Fibroblast of gingiva (primary cell): ENCODE measurements around the gene ITSN1.
"Not testable (repeated sequence)": the region's sequence is repeated elsewhere in the genome, so short reads cannot be mapped to it uniquely, and the experiment has no call there.

Experiments used
- DNase-seq: peaks from one replicate; pipeline ENCODE4 v3.0.0-alpha.2; 2011; ENCODE audit warnings: low read depth

ITSN1 gene

DNA sequence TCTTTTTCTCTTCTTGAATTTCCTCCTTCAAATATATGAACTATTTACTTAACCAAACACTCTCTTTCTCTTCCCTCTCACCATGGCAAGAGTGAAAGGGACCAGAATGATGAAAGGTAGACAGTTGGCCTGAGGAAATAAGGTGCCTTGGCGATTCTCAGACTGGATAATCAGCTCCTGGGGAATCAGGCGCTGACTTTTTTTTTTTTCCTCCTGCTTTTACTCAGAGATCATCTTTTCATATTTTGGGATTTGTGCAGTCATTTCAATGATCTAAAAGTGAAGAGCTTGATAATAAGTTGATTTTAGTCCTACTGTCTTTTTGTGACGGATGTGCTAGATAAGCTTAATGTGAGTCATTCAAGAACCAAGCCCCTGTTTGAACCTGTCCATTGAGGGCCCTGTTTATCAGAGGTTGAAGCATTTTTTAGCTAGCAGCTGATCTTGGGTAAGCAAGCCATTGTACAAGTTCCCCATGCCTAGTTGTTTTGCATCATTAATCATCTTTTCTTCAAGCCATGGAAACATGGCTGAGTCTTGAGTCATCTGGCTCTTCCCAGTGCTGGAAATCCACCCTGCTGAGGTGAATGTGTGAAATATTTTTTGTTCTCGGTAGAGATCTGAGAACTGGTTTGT lies 40.8 kb downstream of the ITSN1 start:
- peak; percentile 68 for DNase-seq

DNA sequence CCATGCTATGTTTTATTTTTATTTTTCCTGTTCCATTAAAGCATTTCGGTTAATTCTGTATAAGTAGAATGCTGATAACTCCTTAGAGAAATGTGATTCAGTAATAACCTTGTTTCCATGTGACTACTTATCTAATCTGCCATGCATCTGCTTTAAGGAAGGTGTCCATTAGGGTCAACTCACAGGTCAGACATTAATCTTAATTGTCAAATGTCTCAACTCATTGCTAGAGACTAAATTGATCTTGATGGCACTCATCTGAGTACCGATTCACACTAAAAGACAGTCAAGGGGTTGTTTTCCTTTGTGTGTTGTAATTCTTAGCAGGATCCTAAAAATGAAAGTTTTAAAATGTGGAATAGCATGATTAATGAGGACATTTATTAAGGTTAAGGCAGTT lies 41.8 kb downstream of the ITSN1 start:
- no peak for DNase-seq

DNA sequence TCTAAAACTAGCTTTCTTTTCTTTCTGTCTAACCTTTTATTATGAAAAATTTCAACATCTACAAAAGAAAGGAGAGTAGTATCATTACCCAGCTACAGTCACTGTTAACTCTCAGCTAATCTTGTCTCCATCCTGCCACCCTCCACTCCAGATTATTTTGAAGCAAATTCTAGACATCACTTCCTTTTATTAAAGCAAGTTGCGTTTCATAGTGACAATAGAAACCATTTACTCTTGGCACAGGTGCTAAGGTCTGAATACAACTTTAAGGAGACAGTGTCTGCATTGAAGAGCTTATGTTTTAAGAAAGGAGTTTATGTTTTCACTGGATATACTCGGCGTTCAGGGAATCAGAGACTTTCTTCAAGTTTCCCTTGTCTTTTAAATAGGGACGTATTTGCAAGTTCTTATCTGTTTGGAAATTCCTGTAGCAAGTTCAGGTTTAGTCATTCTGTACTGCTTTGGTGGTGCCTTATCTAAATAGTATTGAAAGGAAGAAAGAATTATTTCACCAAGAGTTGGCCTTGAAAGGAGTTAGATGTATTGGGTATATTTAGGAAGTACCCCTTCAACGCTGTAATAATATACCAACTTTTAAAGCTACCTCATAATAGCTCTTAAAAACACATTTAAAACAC lies 42.7 kb downstream of the ITSN1 start:
- DNase-seq, result no peak

DNA sequence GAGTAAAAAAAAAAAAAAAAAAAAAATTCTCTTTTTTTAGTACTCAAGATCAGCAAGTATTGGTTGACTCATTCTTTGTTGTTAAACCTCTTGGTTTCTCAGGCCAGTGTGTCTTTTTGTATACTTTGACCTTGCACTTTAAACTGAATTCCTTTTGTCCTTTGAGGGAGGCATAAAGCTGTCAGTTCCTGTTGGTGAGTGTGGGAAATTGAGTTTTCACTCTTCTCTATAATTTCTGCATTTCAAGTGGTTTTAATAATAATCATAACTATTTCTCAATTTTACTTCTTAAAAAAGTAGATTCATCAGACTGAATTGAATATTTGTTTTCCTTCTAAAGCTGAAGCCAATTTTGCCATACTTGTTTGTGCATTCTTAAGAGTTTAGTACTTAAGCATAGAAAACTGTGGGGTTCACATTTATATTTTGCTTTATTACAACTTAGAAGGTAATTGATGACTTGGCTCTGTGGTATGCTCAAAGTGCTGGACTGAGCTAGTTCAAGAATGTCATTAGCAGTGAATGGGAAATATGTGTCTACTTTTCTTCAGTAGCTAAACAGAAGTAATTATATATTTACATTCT lies 43.4 kb downstream of the ITSN1 start:
- DNase-seq, result peak; percentile 85

DNA sequence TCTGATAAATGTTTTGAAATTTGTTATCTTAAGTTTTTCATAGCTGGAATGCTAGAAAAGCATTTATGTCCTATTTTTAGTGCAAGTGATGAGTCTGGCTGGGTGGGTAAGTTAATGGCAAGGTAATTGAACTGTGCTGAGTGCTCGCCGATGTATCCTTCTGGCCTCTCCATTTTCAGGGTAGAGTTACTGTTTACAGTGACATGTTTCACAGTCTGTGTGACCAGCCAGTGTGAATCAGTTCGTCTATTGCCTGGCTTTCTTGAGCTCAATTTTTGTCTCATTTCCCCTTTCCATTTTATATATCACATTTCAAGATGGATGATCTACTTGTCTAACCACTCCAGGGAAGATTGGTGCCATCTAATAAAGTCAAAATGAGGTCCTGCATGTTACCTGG lies 44.1 kb downstream of the ITSN1 start:
- DNase-seq, result no peak

DNA sequence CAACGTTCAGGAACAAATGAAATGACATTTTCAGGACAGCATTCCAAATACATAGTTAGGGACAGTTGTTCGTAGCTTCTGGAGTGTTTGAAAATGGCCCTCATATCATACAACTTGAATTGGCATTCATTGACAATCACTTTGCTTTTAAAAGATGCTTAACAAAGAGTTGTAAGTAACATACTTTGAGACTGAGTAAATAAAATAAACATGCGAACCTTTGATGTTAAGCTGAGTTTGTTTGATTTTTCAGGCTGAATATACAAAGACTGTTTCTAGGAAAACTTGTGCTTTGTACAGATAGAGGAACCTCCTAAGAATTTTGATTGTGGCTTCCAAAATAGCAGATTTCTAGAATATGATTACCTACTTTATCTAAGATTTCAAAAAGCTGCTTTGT lies 45.3 kb downstream of the ITSN1 start:
- no peak for DNase-seq

DNA sequence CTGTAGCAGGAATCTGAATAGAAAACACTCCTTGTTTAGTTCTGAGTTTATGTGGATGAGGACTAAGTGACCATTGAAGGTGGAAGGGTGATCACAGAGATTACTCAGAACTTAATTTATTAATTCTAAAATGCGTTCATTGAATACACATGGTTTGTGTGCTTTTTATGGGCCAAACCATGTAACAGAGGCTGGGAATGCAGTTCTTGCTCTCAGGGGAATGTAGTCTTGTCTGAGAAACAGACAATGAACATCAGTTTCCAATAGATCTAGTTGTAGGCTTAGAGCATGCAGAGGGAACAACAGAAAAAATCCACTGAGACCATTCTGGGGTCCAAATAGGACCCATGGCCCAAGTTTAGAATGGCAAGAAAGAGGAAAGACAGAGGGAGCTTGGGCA lies 46.1 kb downstream of the ITSN1 start:
- DNase-seq, result peak; percentile 51

DNA sequence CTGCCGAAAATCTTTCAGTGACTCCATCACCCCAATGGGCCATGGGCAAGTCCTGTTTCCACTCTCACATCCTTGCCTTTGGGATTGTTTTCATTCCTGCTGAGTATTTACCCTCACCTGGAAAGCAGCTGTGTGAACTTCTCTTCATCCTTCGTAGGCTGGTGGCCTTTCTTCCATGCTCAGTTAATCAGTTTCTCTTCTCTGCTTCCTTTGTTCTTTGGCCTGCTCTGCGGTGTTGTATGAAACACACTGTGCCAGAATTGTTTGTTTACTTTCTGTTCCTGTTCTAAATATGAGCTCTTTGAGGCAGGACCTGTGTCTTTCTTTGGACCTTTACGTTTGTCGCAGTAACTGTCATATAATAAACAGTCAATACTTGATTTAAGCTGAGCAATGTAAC lies 48.6 kb downstream of the ITSN1 start:
- DNase-seq, result no peak

DNA sequence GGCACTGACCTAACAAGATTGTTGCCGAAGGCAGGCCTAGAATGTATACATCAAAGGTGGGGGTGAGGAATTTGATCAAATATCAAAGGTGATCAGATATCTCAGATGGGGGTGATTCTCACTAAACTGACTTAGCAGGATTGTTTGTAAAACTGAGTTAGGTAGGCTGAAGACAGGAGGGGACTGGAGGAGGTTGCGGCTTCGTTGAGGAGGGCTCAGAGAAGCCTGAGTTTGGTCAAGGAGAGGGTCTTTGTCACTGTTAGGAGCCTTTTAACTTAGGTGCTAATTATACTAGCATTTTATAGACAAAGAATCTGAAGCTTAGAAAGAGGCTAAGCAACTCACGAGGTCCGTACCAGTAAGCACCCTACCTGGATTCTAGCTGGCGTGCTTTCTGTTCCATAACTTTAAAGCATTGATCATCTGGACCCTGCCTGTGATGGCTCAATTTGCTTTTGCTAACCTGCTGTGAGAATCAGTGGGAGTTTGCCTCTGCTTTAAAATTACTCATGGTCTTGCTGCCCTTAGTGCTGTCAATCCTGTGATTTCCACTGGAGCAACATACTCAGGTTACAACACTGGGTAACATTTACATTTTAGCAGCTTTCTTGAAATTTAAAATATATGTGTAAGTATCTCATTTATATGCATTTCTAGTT lies 49.8 kb downstream of the ITSN1 start:
- no peak for DNase-seq

DNA sequence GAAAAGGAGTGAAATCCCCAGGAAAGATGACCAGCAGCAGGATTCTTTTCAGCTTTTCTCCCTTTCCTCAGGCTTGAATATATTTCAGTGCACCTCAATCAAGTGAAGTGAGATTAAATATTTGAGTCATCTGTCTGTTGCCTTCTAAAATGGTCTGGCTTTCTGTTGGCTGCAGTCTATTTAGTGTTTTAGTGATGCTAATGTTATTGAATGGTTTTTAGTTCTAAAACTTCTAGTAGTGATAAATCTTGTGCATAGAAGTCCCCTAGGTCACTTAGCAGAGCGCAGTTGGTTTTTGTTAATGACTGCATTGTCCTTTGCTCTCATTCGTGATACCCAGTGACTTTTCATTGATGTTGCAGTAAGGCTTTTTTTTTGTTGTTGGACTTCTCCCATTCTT lies 53.5 kb downstream of the ITSN1 start:
- no peak for DNase-seq

DNA sequence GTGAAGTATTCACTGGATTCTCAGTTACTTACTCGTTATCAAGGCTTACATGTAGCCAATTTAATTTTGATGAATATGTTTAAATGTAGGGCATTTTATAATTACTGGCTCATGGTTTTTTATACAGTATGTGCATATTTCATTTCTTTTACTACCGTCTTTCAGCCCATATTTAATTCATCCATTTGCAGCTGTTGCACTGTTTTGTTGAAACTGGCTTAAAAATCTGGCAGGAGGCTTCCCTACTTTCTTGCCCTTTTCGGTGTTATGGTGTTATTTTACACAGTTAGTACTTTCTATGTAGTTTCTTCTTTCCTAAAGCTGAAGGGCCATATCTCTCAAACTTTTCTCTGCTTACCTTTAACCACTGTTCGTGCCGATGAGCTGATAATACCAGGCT lies 54.2 kb downstream of the ITSN1 start:
- no peak for DNase-seq

DNA sequence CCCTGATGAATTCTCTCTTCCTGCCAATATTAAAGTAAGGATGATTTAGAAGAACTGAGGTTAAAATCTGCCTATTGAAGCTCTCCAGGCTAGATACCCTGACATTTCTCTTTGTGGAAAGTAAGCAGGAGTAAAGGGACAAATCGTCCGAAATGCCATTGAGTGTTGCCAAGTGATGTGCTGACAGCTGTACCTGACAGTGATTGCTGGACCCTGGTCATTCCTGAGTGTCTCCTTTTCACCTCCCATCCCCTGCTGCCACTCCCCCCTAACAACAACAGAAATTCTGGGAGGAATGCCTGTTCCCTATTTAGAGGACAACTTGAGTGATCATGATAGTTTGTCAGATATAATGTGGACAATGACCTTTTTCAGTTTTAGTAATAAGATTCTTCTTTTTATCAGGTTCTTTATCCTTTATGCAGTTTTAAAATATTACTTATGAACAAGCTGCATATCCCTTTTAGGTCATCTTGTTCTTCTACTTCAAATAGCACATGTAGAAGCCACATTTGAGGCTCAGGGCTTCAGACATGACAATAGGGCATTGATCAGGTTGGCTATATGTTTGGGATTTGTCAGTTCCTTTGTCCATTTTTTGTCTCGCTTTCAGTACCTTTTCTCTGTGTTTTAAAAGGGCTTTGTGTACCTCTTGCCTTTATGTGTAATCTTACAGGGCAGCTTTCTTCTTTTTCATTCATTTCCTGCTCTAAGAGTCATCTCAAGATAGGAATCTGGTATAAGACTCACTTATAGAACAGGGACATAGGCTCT lies 56.0 kb downstream of the ITSN1 start:
- no peak for DNase-seq

DNA sequence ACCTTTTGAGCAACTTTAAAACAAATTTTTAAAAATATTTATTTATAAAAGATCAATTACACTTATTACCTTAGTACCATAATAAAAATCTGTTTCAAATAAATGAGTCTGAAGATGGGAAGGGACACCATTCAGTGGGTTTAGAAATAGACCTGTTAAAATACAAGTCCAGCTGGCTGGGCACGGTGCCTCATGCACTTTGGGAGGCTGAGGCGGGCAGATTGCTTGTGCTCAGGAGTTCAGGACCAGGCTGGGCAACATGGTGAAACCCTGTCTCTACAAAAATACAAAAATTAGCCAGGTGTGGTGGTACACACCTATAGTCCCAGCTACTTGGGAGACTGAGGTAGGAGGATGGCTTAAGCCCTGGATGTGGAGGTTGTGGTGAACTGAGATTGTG lies 57.0 kb downstream of the ITSN1 start:
- DNase-seq, result no peak

DNA sequence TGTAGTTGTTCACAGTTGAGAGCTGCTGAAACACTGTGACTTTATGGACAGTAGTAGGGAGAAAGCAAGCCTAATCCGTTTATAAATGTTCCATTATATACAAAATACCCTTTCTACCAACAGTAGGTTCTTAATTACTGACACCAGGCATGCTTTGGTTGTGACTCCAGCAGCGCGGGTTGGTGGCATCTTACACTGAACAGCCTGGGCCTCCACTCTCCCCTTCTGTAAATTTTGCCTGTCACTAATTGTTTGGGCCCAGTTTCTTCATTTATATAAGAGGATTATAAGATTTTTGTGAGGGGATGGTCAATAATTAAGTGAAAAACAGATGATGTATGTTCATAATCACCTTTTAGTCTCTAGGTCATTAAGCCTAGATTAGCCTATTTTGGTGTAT lies 58.2 kb downstream of the ITSN1 start:
- DNase-seq, result no peak

DNA sequence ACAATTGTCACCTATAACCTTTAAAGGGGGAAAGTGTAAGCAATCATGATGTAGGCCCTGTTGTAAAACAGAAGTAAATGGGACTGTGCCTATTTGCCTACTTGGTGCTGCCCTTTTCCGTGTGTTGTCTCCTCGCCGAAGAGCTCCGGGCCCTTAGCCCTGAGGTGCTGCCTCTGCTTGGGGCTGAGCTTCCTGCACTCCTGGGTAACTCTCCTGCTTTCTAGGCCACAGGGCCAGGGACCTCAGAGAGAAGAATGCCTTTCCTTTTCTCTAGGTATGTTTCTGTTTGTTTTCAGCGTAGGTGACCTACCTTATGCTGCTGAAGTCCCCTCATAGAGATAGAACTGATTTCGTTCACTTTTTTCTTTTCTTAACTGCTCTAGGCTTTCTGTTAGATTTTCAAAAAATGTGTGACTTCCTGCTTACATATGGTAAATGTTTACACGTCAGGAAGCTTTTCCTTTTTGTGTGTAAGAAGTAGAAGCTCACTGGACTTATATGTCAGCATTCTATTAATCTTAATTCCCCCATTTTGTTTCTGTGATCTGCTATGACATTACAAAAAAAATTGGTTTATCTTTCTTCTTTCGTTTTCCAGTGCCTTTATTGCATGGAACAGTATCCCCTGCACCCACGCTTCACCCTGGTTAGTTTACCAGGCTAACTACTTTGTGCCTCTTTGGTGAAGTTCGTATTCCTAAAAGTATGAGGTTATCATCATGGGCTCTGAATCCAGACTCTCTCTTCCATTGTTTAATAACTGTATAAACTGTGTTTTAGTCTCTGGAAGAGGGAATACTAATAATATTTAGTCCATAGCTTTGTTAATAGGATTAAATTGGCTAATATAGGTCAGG lies 61.7 kb downstream of the ITSN1 start:
- no peak for DNase-seq

DNA sequence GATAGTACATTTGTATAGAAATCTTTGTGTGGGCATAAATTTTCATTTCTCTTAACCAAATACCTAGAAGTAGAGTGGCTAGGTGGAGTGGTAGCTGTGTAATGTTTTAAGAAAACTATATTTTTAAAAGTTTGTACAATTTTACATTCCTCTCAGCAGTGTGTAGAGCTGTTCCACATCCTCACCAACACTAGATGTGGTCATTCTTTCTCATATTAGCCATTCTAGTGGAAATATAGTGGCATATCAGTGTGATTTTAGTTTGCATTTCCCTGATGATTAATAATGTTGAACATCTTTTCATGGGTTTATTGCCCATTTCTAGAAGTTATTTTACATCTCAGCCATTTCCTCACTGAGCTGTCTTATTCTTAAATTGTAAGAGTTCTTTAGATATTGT lies 65.5 kb downstream of the ITSN1 start:
- DNase-seq, result no peak

DNA sequence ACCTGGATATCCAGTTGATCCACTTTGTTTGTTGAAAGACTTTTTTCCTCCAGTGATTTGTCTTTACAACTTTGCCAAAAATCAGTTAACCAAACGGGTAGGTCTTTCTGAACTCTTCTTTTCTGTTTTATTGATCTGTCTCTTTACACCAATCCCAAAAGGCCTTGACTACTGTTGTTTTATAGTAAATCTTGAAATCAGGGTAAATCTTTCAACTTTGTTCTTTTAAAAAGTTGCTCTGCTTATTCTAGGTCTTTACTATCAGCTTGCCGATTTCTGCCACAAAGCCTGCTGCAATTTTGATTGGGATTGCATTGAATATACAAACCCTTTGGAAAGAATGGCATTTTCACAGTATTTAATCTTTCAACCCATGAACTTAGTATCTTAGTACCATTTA lies 66.6 kb downstream of the ITSN1 start:
- DNase-seq, result no peak

DNA sequence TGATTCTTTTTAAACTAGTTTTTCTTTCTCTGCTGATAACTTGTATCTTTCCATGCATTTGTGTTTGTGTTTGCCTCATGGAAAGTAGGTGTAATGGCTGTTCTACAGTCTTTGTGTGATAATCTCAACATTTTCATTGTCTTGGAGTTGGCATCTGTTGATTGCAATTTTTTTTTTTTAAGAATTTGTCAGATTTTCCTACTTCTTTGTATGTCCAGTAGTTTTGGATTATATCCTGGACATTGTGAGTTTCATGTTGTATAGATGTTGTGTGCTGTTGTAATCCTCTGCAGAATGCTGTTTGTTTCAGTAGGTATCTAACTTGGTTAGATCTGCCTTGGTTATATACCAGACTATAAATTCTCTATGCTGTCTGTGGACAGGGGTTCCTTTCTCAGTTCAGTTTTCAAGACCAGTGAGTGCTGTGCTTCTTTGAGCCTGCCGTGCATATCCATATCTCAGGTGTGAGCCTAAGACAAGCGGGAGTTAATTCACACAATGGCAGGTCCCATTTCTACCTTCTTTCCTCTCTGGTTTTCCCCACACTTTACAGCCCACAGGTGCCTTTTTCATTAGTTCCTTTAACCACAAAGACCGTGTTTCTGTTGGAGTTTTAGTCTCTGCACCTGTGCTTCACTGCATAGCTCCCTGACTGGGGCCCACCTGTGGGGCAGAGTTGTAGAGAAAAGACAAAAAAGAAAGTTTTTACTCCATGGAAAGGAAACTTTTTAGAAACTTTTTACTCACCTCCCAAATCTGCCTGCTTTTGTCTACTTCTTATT lies 69.9 kb downstream of the ITSN1 start:
- no peak for DNase-seq

DNA sequence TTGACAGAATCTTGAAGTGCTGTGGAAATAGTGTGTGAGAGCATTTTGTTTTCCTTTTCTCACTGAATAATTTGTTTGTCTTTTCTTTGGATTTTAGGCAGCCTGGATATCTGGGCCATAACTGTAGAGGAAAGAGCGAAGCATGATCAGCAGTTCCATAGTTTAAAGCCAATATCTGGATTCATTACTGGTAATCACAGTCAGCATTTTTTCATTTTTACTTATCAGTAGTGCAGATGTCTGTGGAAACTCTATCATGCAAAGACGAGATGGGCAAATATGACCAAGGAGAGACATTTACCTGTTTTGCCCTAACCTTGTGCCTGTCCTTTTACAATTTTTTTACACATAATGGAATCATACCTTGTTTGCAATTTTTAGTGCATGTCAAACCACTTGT lies 78.8 kb downstream of the ITSN1 start:
- DNase-seq, result no peak

DNA sequence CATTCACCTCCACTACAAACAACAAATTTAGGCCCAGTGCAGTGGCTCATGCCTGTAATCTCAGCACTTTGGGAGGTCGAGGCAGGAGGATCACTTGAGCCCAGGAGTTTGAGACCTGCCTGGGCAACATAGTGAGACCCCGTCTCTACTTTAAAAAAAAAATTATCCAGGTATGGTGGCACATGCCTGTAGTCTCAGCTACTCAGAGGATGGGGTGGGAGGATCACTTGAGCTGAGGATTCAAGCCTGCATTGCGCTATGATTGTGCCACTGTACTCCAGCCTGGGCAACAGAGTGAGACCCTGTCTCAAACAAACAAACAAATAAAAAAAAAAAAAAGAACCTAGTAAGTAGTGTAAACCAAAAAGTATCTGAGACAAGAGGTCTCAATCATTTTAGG lies 86.8 kb downstream of the ITSN1 start:
- not testable (repeated sequence) for DNase-seq

DNA sequence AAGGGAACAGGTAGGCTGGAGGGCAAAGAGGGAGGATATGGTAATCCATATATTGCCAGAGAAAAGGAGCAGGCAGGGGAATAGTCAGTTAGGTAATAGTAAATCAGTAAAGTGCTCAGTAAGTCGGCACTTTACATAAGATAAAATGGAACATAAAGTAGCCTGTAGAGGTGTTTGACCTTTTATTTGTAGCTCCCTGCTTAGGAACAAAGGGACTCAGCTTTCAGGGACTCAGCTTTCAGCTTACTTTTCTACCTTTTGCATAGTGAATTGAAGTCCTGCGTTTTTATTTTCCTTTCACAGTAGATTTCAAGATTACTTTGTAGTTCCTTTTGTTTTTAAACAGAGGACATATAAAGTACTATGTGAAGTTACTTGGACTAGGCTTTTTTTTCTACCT lies 87.3 kb downstream of the ITSN1 start:
- DNase-seq, result no peak
